T-helper 17 cell (primary cell): ENCODE results near the gene ZNF333. TPM values are rescaled to one million over a fixed set of nuclear protein-coding genes. Genes with fewer than 3 reads are reported as not detected.

Source experiments
- ATAC-seq: fragments of 150-1000 bp; cut with Tn5 transposase; 2 replicates; pipeline ENCODE4 v1.10.0; 2021; ENCODE audit warnings: mild to moderate bottlenecking, moderate library complexity
- DNase-seq, 3 donors: peaks; one replicate each; pipeline versions ENCODE4 v3.0.0 to v3.0.0-alpha.2; 2020 to 2021
- H3K9me3 ChIP-seq: one replicate; pipeline ENCODE4 v1.7.0; 2013; ENCODE audit warnings: low read length, mild to moderate bottlenecking; ENCODE audit not compliant: control insufficient read depth, poor library complexity, severe bottlenecking
- H3K27ac Mint-ChIP-seq: one replicate; pipeline ENCODE4 v1.8.0; 2022; ENCODE audit warnings: mild to moderate bottlenecking, moderate library complexity, mixed read lengths
- H3K27me3 Mint-ChIP-seq: one replicate; pipeline ENCODE4 v1.8.0; 2022; ENCODE audit warnings: mixed read lengths
- H3K36me3 Mint-ChIP-seq: one replicate; pipeline ENCODE4 v1.8.0; 2022; ENCODE audit warnings: low read depth, mixed read lengths
- H3K4me1 Mint-ChIP-seq: one replicate; pipeline ENCODE4 v1.8.0; 2022; ENCODE audit warnings: mild to moderate bottlenecking, mixed read lengths
- H3K4me3 Mint-ChIP-seq: one replicate; pipeline ENCODE4 v1.8.0; 2022; ENCODE audit warnings: mild to moderate bottlenecking, moderate library complexity, mixed read lengths
- total RNA-seq, 4 donors: library from RNA in 2 of 4; stranded (reverse) in 2 of 4; gene quantifications; one replicate each; pipeline ENCODE4 v1.2.3 and lab custom pipeline; 2022 to 2026

Gene ZNF333
- total RNA-seq (10 to 100 TPM; 17.6 to 22.7 TPM), total RNA-seq (lab: John Stamatoyannopoulos, UW) (29.2 to 33.0 reads per million in 2 donors)

DNA sequence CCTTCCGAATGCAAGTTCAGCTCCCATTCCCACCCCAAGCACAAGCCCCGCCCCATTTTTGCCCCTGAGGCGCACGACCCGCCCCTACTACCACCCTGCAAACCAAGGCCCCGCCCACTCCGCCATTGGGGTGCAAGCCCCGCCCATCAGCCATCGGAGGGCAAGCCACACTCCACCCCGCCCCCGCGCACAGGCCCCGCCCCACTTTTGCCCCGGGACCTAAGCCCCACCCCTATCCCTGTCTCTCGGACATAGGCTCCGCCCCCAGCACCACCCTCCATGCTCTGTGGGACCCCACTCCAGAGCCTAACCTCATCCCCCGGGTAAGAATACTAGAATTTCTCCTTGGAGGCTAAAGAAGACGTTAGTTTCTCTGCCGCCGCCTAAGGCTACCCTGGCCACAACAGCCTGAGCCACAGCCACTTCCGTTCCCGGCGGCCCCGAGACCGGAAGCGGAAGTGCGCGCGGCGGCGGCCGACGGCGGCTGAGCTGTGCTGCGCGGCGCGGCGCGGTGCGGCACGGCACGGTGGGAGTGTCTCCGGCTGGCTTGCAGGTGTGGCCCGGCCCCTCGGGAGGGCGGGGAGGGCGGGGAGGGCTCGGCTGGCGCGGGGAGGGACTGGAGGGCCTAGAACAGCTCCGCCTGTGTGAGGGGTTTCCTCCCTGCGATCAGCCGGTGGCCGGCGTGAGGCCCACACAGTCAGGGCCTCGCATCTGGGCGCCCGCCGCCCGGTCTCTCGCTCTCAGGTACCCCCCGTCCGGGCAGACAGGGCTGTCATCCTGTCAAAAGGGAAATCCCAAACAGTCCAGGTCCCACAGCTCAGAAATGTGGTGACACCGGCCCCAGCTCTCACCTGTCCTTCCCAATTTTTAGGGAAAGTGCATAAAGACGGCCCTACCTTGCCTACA is at the start of gene ZNF333:
Gene ZNF333 (plus strand): TSS at position 451 of the 906 bp plus-strand sequence. CDS start 3,444 bp downstream, outside the sequence.
- no peaks in the 10 kb centered on the region for H3K9me3 ChIP-seq
- peak; percentile 91 for ATAC-seq
- Mint-ChIP-seq H3K27me3 (no peaks in the 10 kb centered on the region), H3K4me1 (peaks cover 10% of the 10 kb centered on the region), H3K27ac (peak within 1 kb of the TSS; percentile 94), H3K36me3 (no peaks in the 10 kb centered on the region), H3K4me3 (peak within 1 kb of the TSS; percentile 88)
- peak; percentile 94 to 98 (median 96) for DNase-seq

GRCh38 chr19:14648506-14648905 is 41.3 kb upstream of the ZNF333 start:
- Mint-ChIP-seq H3K4me1 (no peaks in the 10 kb centered on the region), H3K36me3 (peaks cover 2% of the 10 kb centered on the region), H3K27ac (no peak overlapping the region), H3K27me3 (no peaks in the 10 kb centered on the region), H3K4me3 (no peak overlapping the region)
- no peaks in the 10 kb centered on the region for H3K9me3 ChIP-seq
- ATAC-seq (no peak), DNase-seq (no peak)

GRCh38 chr19:14649020-14649419 is 40.8 kb upstream of the ZNF333 start:
- Mint-ChIP-seq H3K27ac (no peak overlapping the region), H3K36me3 (peaks cover 2% of the 10 kb centered on the region)

GRCh38 chr19:14650161-14650560 is 39.7 kb upstream of the ZNF333 start:
- H3K27ac Mint-ChIP-seq: no peak overlapping the region

More at GRCh38 chr19:14649020-14649419, 40.8 kb upstream of the ZNF333 start:
- no peaks in the 10 kb centered on the region for H3K4me1 Mint-ChIP-seq
- no peaks in the 10 kb centered on the region for H3K27me3 Mint-ChIP-seq
- DNase-seq: no peak
- H3K9me3 ChIP-seq: no peaks in the 10 kb centered on the region
- no peak for ATAC-seq
- no peak overlapping the region for H3K4me3 Mint-ChIP-seq

GRCh38 chr19:14654786-14655560 is 34.9 kb upstream of the ZNF333 start:
- H3K4me3 Mint-ChIP-seq: no peak overlapping the region
- no peaks in the 10 kb centered on the region for H3K9me3 ChIP-seq
- no peaks in the 10 kb centered on the region for H3K4me1 Mint-ChIP-seq
- no peaks in the 10 kb centered on the region for H3K27me3 Mint-ChIP-seq
- no peak for DNase-seq
- H3K36me3 Mint-ChIP-seq: peaks cover under 1% of the 10 kb centered on the region
- no peak overlapping the region for H3K27ac Mint-ChIP-seq
- ATAC-seq: no peak

More at GRCh38 chr19:14650161-14650560, 39.7 kb upstream of the ZNF333 start:
- Mint-ChIP-seq H3K36me3 (peaks cover 2% of the 10 kb centered on the region), H3K4me1 (no peaks in the 10 kb centered on the region), H3K4me3 (no peak overlapping the region), H3K27me3 (no peaks in the 10 kb centered on the region)
- no peaks in the 10 kb centered on the region for H3K9me3 ChIP-seq
- DNase-seq (no peak), ATAC-seq (no peak)

GRCh38 chr19:14655726-14656125 is 34.1 kb upstream of the ZNF333 start:
- no peak overlapping the region for H3K27ac Mint-ChIP-seq

GRCh38 chr19:14659874-14660489 is 29.9 kb upstream of the ZNF333 start:
- DNase-seq: no peak
- H3K9me3 ChIP-seq: no peaks in the 10 kb centered on the region
- peaks cover 3% of the 10 kb centered on the region for H3K36me3 Mint-ChIP-seq
- H3K27ac Mint-ChIP-seq: no peak overlapping the region
- peaks cover 9% of the 10 kb centered on the region for H3K27me3 Mint-ChIP-seq
- H3K4me3 Mint-ChIP-seq: no peak overlapping the region
- H3K4me1 Mint-ChIP-seq: peaks cover 5% of the 10 kb centered on the region
- no peak for ATAC-seq

More at GRCh38 chr19:14655726-14656125, 34.1 kb upstream of the ZNF333 start:
- H3K27me3 Mint-ChIP-seq: no peaks in the 10 kb centered on the region
- no peaks in the 10 kb centered on the region for H3K4me1 Mint-ChIP-seq
- H3K36me3 Mint-ChIP-seq: no peaks in the 10 kb centered on the region
- ATAC-seq (no peak), DNase-seq (no peak)
- no peak overlapping the region for H3K4me3 Mint-ChIP-seq
- H3K9me3 ChIP-seq: no peaks in the 10 kb centered on the region

GRCh38 chr19:14661372-14661924 is 28.4 kb upstream of the ZNF333 start:
- no peak overlapping the region for H3K4me3 Mint-ChIP-seq
- no peak for ATAC-seq
- H3K27ac Mint-ChIP-seq: no peak overlapping the region
- DNase-seq: no peak
- H3K4me1 Mint-ChIP-seq: peaks cover 5% of the 10 kb centered on the region
- peaks cover 3% of the 10 kb centered on the region for H3K36me3 Mint-ChIP-seq
- H3K27me3 Mint-ChIP-seq: peaks cover 9% of the 10 kb centered on the region
- H3K9me3 ChIP-seq: no peaks in the 10 kb centered on the region

GRCh38 chr19:14669940-14670339 is 19.9 kb upstream of the ZNF333 start:
- H3K36me3 Mint-ChIP-seq: no peaks in the 10 kb centered on the region
- H3K4me3 Mint-ChIP-seq: no peak overlapping the region
- no peak overlapping the region for H3K27ac Mint-ChIP-seq
- DNase-seq (no peak), ATAC-seq (no peak)
- H3K27me3 Mint-ChIP-seq: no peaks in the 10 kb centered on the region
- no peaks in the 10 kb centered on the region for H3K9me3 ChIP-seq
- H3K4me1 Mint-ChIP-seq: peaks cover 49% of the 10 kb centered on the region

GRCh38 chr19:14670408-14670807 is 19.4 kb upstream of the ZNF333 start:
- Mint-ChIP-seq H3K36me3 (no peaks in the 10 kb centered on the region), H3K4me1 (peaks cover 49% of the 10 kb centered on the region), H3K4me3 (no peak overlapping the region), H3K27ac (no peak overlapping the region), H3K27me3 (no peaks in the 10 kb centered on the region)
- DNase-seq (no peak), ATAC-seq (no peak)
- H3K9me3 ChIP-seq: no peaks in the 10 kb centered on the region

GRCh38 chr19:14672188-14672872 is 17.5 kb upstream of the ZNF333 start:
- peak overlapping the region; percentile 31 for H3K4me3 Mint-ChIP-seq
- H3K36me3 Mint-ChIP-seq: no peaks in the 10 kb centered on the region
- H3K9me3 ChIP-seq: no peaks in the 10 kb centered on the region
- peak overlapping the region; percentile 77 for H3K27ac Mint-ChIP-seq
- peak; percentile 90 for ATAC-seq
- peak in 1 of 3 donors; percentile 11 for DNase-seq
- H3K27me3 Mint-ChIP-seq: no peaks in the 10 kb centered on the region
- peaks cover 41% of the 10 kb centered on the region for H3K4me1 Mint-ChIP-seq

GRCh38 chr19:14673088-14673487 is 16.8 kb upstream of the ZNF333 start:
- H3K27me3 Mint-ChIP-seq: no peaks in the 10 kb centered on the region
- peak overlapping the region; percentile 25 for H3K4me3 Mint-ChIP-seq
- no peaks in the 10 kb centered on the region for H3K9me3 ChIP-seq
- peaks cover 37% of the 10 kb centered on the region for H3K4me1 Mint-ChIP-seq
- H3K27ac Mint-ChIP-seq: peak overlapping the region; percentile 77
- no peaks in the 10 kb centered on the region for H3K36me3 Mint-ChIP-seq
- DNase-seq: no peak
- ATAC-seq: no peak
